Bronchial epithelial cell (primary cell): ENCODE data around the gene CRYBB1. TPM values are rescaled to one million over a fixed set of nuclear protein-coding genes. Genes with fewer than 3 reads are reported as not detected.

Experiments
- DNase-seq: peaks from one replicate; pipeline ENCODE4 v3.0.0-alpha.2; 2010; ENCODE audit warnings: low read depth
- FAIRE-seq: peaks from 2 replicates; lab custom pipeline; 2011; peaks lifted over from hg19 to GRCh38; lab: Jason Lieb, UNC
- H3K27me3 ChIP-seq: 2 replicates; pipeline ENCODE4 v1.5.1; 2011; ENCODE audit warnings: low read length; ENCODE audit not compliant: control insufficient read depth, insufficient read depth
- H3K36me3 ChIP-seq: 2 replicates; pipeline ENCODE4 v1.5.1; 2011; ENCODE audit warnings: low read length; ENCODE audit not compliant: control insufficient read depth, insufficient read depth
- H3K4me3 ChIP-seq: 2 replicates; pipeline ENCODE4 v1.5.1; 2011; ENCODE audit warnings: mild to moderate bottlenecking, low read depth, low read length, control low read depth
- CTCF ChIP-seq: IDR thresholded peaks from 2 replicates; pipeline ENCODE4 v1.5.1; 2011; ENCODE audit warnings: mild to moderate bottlenecking, moderate library complexity, low read length, control low read depth, inconsistent platforms; ENCODE audit not compliant: insufficient read depth, severe bottlenecking
- total RNA-seq: library from RNA; depleted of rRNA; stranded (reverse); fragments of >200 nt; gene quantifications from 2 replicates; pipeline ENCODE4 v1.2.1, GENCODE V29; 2014

The CRYBB1 gene
- total RNA-seq, 1 donor from 2014 or later: not detected

- no peak for FAIRE-seq
- no peak for DNase-seq
Observed at GRCh38 chr22:26573026-26573662, 44.7 kb downstream of the CRYBB1 start.

GRCh38 chr22:26570864-26571525 lies 46.8 kb downstream of the CRYBB1 start:
- FAIRE-seq (no peak), DNase-seq (no peak)
- no peaks in the 10 kb centered on the region for H3K27me3 ChIP-seq
- H3K36me3 ChIP-seq: no peaks in the 10 kb centered on the region
- no peak overlapping the region for H3K4me3 ChIP-seq
- TF ChIP-seq CTCF: no peak

More at GRCh38 chr22:26573026-26573662, 44.7 kb downstream of the CRYBB1 start:
- no peak for TF ChIP-seq CTCF
- Histone ChIP-seq H3K4me3 (no peak overlapping the region), H3K27me3 (no peaks in the 10 kb centered on the region), H3K36me3 (peaks cover under 1% of the 10 kb centered on the region)

- Histone ChIP-seq H3K4me3 (no peak overlapping the region), H3K27me3 (no peaks in the 10 kb centered on the region), H3K36me3 (peaks cover under 1% of the 10 kb centered on the region)
- DNase-seq (no peak), FAIRE-seq (no peak)
- TF ChIP-seq CTCF: no peak
Observed at GRCh38 chr22:26570115-26570514, 47.7 kb downstream of the CRYBB1 start.

- no peak for TF ChIP-seq CTCF
- peak; percentile 96 for DNase-seq
Observed at GRCh38 chr22:26568207-26568706, 49.6 kb downstream of the CRYBB1 start.

GRCh38 chr22:26567610-26568009 lies 50.2 kb downstream of the CRYBB1 start:
- Histone ChIP-seq H3K36me3 (peaks cover 3% of the 10 kb centered on the region), H3K27me3 (no peaks in the 10 kb centered on the region), H3K4me3 (no peak overlapping the region)
- no peak for DNase-seq
- TF ChIP-seq CTCF: no peak
- no peak for FAIRE-seq

More at GRCh38 chr22:26568207-26568706, 49.6 kb downstream of the CRYBB1 start:
- peak; percentile 96 for FAIRE-seq
- Histone ChIP-seq H3K36me3 (peaks cover 3% of the 10 kb centered on the region), H3K27me3 (no peaks in the 10 kb centered on the region), H3K4me3 (no peak overlapping the region)
